ENCODE measurements around the gene DCLRE1C. TPM values are rescaled to one million over a fixed set of nuclear protein-coding genes. Genes with fewer than 3 reads are reported as not detected.
A peak's percentile ranks its signal among the peaks of the same experiment; 100 is the strongest.

The DCLRE1C gene
- total and polyA plus RNA-seq, 9 of the 15 experiments (the other 6 are each of a cell fraction or from before 2014, with no cell fraction given): 8.8 to 22.2 (median 13.9) TPM

DNA sequence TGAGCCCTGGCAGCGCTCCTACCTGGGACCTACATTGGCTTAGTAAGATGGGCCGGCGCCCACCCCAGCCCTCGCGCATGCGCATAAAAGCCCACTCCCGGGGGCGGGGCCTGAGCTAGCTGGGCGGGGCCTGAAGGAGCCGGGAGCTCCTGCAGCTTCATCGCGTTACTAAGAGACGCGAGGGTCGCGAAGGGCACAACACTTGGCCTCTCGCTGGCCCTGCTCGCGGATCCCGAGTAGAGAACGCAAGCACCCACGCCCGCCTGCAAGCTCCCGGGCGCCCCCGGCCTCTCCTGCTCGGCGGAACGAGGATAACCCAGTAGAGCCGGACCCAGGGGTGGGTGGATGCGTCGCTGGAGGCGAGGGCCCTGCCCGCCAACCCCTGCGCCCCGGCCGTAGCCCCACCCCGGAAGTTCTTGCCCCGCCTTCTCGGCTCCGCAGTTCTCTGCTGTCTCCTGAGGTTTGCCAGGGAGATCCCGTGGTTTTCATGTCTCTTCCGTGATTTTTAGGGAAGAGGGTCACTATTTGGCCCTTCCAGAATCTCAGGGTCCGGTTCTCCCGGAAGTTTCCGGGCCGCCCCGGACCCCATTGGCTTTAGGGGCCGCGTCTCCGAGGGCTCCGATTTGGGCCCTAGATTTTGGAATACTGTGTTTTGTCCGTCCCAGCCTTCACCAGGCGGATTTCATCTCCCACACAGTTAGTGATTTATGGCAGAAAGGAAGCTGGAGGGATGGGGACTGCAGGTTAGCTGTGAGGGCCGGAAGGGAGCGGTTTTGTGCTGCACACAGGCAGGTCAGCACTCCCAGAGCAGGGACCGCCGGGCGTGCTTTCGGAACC lies 5.5 kb upstream of the DCLRE1C start, which contains the start of gene MEIG1 (continued):
- TF ChIP-seq NR2C2 (CRISPR knock-in tag; IDR thresholded peaks at IDR 0.05): peak; percentile 82; the same call in 1 of the 2 replicates
- TF ChIP-seq NR2C2 (tag; IDR thresholded peaks at IDR 0.05): peak; percentile 97
- TF ChIP-seq, protein P1, sequence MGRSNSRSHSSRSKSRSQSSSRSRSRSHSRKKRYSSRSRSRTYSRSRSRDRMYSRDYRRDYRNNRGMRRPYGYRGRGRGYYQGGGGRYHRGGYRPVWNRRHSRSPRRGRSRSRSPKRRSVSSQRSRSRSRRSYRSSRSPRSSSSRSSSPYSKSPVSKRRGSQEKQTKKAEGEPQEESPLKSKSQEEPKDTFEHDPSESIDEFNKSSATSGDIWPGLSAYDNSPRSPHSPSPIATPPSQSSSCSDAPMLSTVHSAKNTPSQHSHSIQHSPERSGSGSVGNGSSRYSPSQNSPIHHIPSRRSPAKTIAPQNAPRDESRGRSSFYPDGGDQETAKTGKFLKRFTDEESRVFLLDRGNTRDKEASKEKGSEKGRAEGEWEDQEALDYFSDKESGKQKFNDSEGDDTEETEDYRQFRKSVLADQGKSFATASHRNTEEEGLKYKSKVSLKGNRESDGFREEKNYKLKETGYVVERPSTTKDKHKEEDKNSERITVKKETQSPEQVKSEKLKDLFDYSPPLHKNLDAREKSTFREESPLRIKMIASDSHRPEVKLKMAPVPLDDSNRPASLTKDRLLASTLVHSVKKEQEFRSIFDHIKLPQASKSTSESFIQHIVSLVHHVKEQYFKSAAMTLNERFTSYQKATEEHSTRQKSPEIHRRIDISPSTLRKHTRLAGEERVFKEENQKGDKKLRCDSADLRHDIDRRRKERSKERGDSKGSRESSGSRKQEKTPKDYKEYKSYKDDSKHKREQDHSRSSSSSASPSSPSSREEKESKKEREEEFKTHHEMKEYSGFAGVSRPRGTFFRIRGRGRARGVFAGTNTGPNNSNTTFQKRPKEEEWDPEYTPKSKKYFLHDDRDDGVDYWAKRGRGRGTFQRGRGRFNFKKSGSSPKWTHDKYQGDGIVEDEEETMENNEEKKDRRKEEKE (IDR thresholded peaks at IDR 0.05; ENCODE audit: borderline replicate concordance in 1 of 2, control insufficient read depth in 1 of 2, low read depth in 2 of 2, low read length in 1 of 2): 0 out of 4 replicates have a peak, but pooled peaks of 1 of the 2 experiments have one; percentile 79
- no peak for TF ChIP-seq GTF2F1 (IDR thresholded peaks at IDR 0.05; ENCODE audit: low read depth, low read length)
- TF ChIP-seq IRF2 (CRISPR knock-in tag; IDR thresholded peaks at IDR 0.05): no peak
- TF ChIP-seq ZNF224 (CRISPR knock-in tag; IDR thresholded peaks at IDR 0.05): no peak
- no peak for TF ChIP-seq TAF7 (tag; IDR thresholded peaks at IDR 0.05)
- no peak for TF ChIP-seq CHD4 (IDR thresholded peaks at IDR 0.05; ENCODE audit: insufficient read depth, insufficient replicate concordance, low read depth, low read length, poor library complexity, severe bottlenecking)
- TF ChIP-seq ZNF354B (CRISPR knock-in tag; IDR thresholded peaks at IDR 0.05): no peak
- TF ChIP-seq, protein P2, sequence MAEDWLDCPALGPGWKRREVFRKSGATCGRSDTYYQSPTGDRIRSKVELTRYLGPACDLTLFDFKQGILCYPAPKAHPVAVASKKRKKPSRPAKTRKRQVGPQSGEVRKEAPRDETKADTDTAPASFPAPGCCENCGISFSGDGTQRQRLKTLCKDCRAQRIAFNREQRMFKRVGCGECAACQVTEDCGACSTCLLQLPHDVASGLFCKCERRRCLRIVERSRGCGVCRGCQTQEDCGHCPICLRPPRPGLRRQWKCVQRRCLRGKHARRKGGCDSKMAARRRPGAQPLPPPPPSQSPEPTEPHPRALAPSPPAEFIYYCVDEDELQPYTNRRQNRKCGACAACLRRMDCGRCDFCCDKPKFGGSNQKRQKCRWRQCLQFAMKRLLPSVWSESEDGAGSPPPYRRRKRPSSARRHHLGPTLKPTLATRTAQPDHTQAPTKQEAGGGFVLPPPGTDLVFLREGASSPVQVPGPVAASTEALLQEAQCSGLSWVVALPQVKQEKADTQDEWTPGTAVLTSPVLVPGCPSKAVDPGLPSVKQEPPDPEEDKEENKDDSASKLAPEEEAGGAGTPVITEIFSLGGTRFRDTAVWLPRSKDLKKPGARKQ (CRISPR knock-in tag; IDR thresholded peaks at IDR 0.05): no peak
- TF ChIP-seq PHF21A (IDR thresholded peaks at IDR 0.05; ENCODE audit: borderline replicate concordance, low read depth): no peak; the same call in 1 of the 2 replicates
- TF ChIP-seq HNRNPH1 (optimal IDR thresholded peaks at IDR 0.05; ENCODE audit: low read depth, low read length): no peak
- TF ChIP-seq, protein P3, sequence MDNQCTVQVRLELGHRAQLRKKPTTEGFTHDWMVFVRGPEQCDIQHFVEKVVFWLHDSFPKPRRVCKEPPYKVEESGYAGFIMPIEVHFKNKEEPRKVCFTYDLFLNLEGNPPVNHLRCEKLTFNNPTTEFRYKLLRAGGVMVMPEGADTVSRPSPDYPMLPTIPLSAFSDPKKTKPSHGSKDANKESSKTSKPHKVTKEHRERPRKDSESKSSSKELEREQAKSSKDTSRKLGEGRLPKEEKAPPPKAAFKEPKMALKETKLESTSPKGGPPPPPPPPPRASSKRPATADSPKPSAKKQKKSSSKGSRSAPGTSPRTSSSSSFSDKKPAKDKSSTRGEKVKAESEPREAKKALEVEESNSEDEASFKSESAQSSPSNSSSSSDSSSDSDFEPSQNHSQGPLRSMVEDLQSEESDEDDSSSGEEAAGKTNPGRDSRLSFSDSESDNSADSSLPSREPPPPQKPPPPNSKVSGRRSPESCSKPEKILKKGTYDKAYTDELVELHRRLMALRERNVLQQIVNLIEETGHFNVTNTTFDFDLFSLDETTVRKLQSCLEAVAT (IDR thresholded peaks at IDR 0.05): no peak
- no peak for TF ChIP-seq MCM2 (IDR thresholded peaks at IDR 0.05; ENCODE audit: low read depth)
- TF ChIP-seq ZNF146 (CRISPR knock-in tag; IDR thresholded peaks at IDR 0.05; ENCODE audit: unreplicated experiment): no peak
- TF ChIP-seq, protein P4, sequence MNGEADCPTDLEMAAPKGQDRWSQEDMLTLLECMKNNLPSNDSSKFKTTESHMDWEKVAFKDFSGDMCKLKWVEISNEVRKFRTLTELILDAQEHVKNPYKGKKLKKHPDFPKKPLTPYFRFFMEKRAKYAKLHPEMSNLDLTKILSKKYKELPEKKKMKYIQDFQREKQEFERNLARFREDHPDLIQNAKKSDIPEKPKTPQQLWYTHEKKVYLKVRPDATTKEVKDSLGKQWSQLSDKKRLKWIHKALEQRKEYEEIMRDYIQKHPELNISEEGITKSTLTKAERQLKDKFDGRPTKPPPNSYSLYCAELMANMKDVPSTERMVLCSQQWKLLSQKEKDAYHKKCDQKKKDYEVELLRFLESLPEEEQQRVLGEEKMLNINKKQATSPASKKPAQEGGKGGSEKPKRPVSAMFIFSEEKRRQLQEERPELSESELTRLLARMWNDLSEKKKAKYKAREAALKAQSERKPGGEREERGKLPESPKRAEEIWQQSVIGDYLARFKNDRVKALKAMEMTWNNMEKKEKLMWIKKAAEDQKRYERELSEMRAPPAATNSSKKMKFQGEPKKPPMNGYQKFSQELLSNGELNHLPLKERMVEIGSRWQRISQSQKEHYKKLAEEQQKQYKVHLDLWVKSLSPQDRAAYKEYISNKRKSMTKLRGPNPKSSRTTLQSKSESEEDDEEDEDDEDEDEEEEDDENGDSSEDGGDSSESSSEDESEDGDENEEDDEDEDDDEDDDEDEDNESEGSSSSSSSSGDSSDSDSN (IDR thresholded peaks at IDR 0.05; ENCODE audit: borderline replicate concordance in 1 of 2, low read depth in 2 of 2, low read length in 2 of 2): peak; percentile 51 to 78; a peak in 3 of 4 replicates
- TF ChIP-seq BMI1 (IDR thresholded peaks at IDR 0.05; ENCODE audit: low read length): no peak
- TF ChIP-seq HNRNPUL1 (IDR thresholded peaks at IDR 0.05; ENCODE audit: low read length): no peak
- no peak for TF ChIP-seq SETDB1 (IDR thresholded peaks at IDR 0.05; ENCODE audit: low read length)
